Left ventricle myocardium inferior (tissue), 1 donor: ENCODE data around the gene CDCA3. TPM values are rescaled to one million over a fixed set of nuclear protein-coding genes. Genes with fewer than 3 reads are reported as not detected.

Experiments
- DNase-seq: peaks from one replicate; pipeline ENCODE4 v3.0.0-alpha.2; 2020
- H3K27ac ChIP-seq: fragments of 200-600 bp; replicated peaks from 2 replicates; pipeline ENCODE4 v1.8.0; 2021
- H3K27me3 ChIP-seq: fragments of 200-600 bp; 2 replicates; pipeline ENCODE4 v1.8.0; 2021; ENCODE audit warnings: low read depth
- H3K36me3 ChIP-seq: fragments of 200-600 bp; 2 replicates; pipeline ENCODE4 v1.8.0; 2021
- H3K4me1 ChIP-seq: fragments of 200-600 bp; 2 replicates; pipeline ENCODE4 v1.8.0; 2021
- H3K4me3 ChIP-seq: fragments of 200-600 bp; 2 replicates; pipeline ENCODE4 v1.8.0; 2021; ENCODE audit warnings: mild to moderate bottlenecking, moderate library complexity
- H3K9me3 ChIP-seq: fragments of 200-600 bp; replicated peaks from 2 replicates; pipeline ENCODE4 v1.8.0; 2021
- intact Hi-C: fragments of 100-400 bp; cut with micrococcal nuclease; formaldehyde crosslinking; loops from one replicate; pipeline ENCODE4 v1.11.0; 2022
- total RNA-seq: library from RNA; stranded (reverse); fragmentation: NEBNext Ultra II Directional; extraction: Animal tissue kit (Norgen Biotek cat#: 25700); gene quantifications from one replicate; pipeline ENCODE4 v1.2.1, GENCODE V29; 2021
- TF ChIP-seq, protein P1 (sequence below): fragments of 200-600 bp; IDR thresholded peaks from 2 replicates; pipeline ENCODE4 v1.8.0; 2021; ENCODE audit warnings: antibody characterized with exemption, mild to moderate bottlenecking, borderline replicate concordance
- donor health status: DM: no; HTN: yes; CAD: no; lungs with severe emphysema.

The CDCA3 gene
- total RNA-seq, 1 donor from 2014 or later = 0.55 TPM

DNA sequence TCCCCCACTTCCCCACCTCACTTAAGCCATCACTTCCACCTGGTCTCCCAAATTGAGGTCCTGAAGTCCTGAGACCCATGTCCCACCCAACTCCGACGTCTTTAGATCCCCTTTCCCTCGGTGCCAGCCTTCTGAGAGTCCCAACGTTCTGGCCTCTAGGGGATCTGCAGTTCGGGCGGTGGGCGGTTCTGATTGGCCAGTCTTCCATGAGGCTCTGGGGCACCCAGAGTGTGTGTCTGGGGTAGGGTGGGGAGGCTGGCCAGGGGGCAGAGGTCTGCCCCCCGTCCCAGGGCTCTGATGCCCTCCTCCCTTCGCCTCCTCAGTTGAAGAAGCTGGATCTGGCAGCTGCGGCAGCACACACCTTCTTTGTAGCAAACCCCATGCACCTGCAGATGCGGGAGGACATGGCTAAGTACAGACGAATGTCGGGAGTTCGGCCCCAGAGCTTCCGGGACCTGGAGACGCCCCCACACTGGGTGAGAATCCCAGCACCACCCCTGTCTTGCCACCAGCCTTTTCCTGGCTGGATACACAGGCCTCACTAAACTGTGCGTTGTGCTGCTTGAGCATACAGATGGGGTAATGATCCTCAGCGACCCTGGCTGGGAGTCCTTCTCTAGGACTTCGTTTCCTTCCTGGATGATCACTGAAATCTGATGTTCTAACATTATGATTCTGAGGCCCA, 21.4 kb downstream of the CDCA3 start:
- peaks cover 52% of the 10 kb centered on the region for H3K4me1 ChIP-seq
- H3K4me3 ChIP-seq = peak overlapping the region; percentile 92
- intact Hi-C loops = loop anchor here (5.0 kb wide), 1 partner anchor 82 kb away; no protein-coding TSS in a partner anchor
- peak overlapping the region; percentile 87 for H3K27ac ChIP-seq
- TF ChIP-seq, protein P1, sequence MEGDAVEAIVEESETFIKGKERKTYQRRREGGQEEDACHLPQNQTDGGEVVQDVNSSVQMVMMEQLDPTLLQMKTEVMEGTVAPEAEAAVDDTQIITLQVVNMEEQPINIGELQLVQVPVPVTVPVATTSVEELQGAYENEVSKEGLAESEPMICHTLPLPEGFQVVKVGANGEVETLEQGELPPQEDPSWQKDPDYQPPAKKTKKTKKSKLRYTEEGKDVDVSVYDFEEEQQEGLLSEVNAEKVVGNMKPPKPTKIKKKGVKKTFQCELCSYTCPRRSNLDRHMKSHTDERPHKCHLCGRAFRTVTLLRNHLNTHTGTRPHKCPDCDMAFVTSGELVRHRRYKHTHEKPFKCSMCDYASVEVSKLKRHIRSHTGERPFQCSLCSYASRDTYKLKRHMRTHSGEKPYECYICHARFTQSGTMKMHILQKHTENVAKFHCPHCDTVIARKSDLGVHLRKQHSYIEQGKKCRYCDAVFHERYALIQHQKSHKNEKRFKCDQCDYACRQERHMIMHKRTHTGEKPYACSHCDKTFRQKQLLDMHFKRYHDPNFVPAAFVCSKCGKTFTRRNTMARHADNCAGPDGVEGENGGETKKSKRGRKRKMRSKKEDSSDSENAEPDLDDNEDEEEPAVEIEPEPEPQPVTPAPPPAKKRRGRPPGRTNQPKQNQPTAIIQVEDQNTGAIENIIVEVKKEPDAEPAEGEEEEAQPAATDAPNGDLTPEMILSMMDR = peak; percentile 18
- H3K9me3 ChIP-seq = no peaks in the 10 kb centered on the region
- peaks cover 5% of the 10 kb centered on the region for H3K27me3 ChIP-seq
- peaks cover 19% of the 10 kb centered on the region for H3K36me3 ChIP-seq
- DNase-seq = no peak

DNA sequence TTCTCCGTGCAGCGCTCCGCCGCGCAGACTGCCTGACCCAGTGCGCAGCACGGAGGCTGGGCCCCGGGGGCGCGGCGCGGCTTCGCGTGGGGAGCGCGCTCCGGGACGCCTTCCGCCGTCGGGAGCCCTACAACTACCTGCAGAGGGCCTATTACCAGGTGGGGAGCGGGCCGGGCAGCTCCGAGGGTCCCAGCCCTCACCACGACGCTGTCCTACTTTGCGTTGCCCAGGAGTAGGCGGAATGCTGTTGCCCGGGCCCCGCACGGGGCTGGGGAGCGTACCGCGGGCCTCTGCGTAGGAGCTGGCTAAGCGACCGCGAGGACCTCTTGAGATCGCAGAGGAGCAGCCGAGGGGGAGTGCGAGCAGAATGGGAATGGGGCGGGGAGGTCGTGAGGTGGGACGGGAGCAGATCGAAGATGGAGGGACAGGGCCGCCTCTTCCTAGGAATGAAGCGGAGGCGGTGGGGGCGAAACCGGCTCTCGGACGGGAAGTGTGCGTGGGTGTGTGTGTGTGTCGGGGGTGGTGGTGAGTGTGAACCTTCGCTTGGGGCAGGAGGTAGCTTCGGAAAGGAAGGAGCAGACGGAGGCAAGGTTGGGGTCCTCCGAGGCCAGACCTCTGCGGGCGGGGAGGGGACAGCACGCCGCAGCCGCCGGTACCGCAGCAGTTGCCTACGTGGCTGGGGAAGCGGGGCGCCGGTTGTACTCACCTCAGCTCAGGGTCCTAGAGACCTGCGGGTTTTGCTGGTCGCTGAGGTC, 22.1 kb downstream of the CDCA3 start:
- peak; percentile 50 for DNase-seq
- Histone ChIP-seq H3K9me3 (no peaks in the 10 kb centered on the region), H3K27ac (peak overlapping the region; percentile 87), H3K27me3 (peaks cover 5% of the 10 kb centered on the region), H3K4me3 (peak overlapping the region; percentile 92), H3K36me3 (peaks cover 18% of the 10 kb centered on the region), H3K4me1 (peaks cover 46% of the 10 kb centered on the region)
- TF ChIP-seq, protein P1 = no peak
- intact Hi-C loops = loop anchor here (5.0 kb wide), 1 partner anchor 82 kb away; no protein-coding TSS in a partner anchor

DNA sequence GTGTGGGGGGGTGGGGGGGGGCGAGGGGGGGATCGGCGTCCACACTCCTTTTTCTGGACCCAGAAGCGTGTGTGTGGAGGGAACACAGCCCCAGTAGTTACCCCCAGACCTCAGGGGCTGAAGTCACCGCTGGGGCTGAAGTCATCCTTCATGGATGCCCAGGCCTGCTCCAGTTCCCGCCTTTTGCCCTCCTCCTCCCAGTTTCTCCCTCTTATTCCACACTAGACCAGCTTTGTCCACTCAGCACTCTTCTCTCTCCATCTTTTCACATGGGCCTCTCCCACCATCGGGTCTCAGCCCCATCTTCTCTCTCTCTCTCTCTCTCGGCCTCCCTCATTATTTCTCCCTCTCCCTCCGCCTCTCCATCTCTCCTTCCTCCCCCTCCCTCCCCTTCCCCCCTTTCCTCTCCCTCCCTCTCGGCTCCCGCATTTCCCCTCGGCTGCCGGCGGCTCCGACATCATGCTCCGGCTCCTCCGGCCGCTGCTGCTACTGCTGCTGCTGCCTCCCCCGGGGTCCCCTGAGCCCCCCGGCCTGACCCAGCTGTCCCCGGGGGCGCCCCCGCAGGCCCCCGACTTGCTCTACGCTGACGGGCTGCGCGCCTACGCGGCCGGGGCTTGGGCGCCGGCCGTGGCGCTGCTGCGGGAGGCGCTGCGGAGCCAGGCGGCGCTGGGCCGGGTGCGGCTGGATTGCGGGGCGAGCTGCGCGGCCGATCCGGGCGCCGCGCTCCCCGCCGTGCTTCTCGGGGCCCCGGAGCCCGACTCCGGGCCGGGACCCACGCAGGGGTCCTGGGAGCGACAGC, 22.9 kb downstream of the CDCA3 start, which contains the start of gene P3H3:
Gene P3H3 (plus strand): TSS at position 426 of the 799 bp plus-strand sequence. CDS start 34 bp downstream, at position 460.
- Histone ChIP-seq H3K36me3 (peaks cover 13% of the 10 kb centered on the region), H3K27ac (peak within 1 kb of the TSS; percentile 87), H3K27me3 (peaks cover 6% of the 10 kb centered on the region), H3K9me3 (no peaks in the 10 kb centered on the region), H3K4me3 (peak within 1 kb of the TSS; percentile 92), H3K4me1 (peaks cover 46% of the 10 kb centered on the region)
- TF ChIP-seq, protein P1 = no peak
- DNase-seq = peak; percentile 45
- intact Hi-C loops = loop anchor here (5.0 kb wide), 1 partner anchor 81 kb away; no protein-coding TSS in a partner anchor

DNA sequence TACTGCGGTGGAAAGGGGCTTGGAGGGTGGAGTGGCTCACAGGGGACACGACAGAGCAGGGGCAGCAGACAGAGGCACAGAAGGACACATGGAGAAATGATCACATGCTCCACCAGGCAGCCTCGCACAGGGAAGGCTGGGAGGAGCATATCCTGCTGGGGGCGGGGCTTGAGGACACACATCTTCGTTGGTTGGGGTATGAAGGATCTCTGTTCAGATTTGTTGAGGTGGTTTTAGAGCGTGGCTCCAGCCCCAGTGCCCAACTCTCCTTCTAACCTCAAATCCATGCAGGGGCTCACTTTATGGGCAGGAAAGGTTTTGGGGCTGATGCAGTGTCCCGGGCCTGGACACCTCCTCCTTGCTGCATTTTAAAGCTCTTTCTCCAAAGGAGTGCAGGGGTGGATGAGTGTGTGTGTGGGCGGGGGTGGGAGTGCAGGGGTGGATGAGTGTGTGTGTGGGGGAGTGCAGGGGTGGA, 23.6 kb downstream of the CDCA3 start:
- Histone ChIP-seq H3K27ac (peak overlapping the region; percentile 40), H3K4me3 (peak overlapping the region; percentile 92), H3K9me3 (no peaks in the 10 kb centered on the region), H3K36me3 (peaks cover 13% of the 10 kb centered on the region), H3K27me3 (peaks cover 13% of the 10 kb centered on the region), H3K4me1 (peaks cover 47% of the 10 kb centered on the region)
- TF ChIP-seq, protein P1 = no peak
- intact Hi-C loops = loop anchor here (5.0 kb wide), 1 partner anchor 80 kb away; no protein-coding TSS in a partner anchor
- DNase-seq = peak; percentile 89
